SK-N-DZ (cell line): ENCODE results near the gene SHPK.
"Not testable (repeated sequence)": the region's sequence is repeated elsewhere in the genome, so short reads cannot be mapped to it uniquely, and the experiment has no call there.

Experiments used
- DNase-seq: peaks from one replicate; pipeline ENCODE4 v3.0.0-alpha.2; 2015; ENCODE audit warnings: low spot score

SHPK gene

GRCh38 chr17:3592216-3592860 is 43.7 kb downstream of the SHPK start:
- no peak for DNase-seq

- no peak for DNase-seq
Observed at GRCh38 chr17:3590768-3591167, 45.3 kb downstream of the SHPK start.

GRCh38 chr17:3590231-3590630 is 45.8 kb downstream of the SHPK start:
- no peak for DNase-seq

GRCh38 chr17:3589784-3590183 is 46.3 kb downstream of the SHPK start:
- no peak for DNase-seq

- DNase-seq = no peak
Observed at GRCh38 chr17:3585826-3586225, 50.2 kb downstream of the SHPK start.

- DNase-seq = no peak
Observed at GRCh38 chr17:3583456-3583855, 52.6 kb downstream of the SHPK start.

GRCh38 chr17:3582915-3583314 is 53.1 kb downstream of the SHPK start:
- peak; percentile 43 for DNase-seq

GRCh38 chr17:3578667-3579066 is 57.4 kb downstream of the SHPK start:
- not testable (repeated sequence) for DNase-seq

- no peak for DNase-seq
Observed at GRCh38 chr17:3576970-3577369, 59.1 kb downstream of the SHPK start.

- DNase-seq = no peak
Observed at GRCh38 chr17:3575511-3575910, 60.5 kb downstream of the SHPK start.

- no peak for DNase-seq
Observed at GRCh38 chr17:3574231-3574630, 61.8 kb downstream of the SHPK start.

- no peak for DNase-seq
Observed at GRCh38 chr17:3573246-3574100, 62.6 kb downstream of the SHPK start.

- DNase-seq = no peak
Observed at GRCh38 chr17:3572231-3572630, 63.8 kb downstream of the SHPK start.

- no peak for DNase-seq
Observed at GRCh38 chr17:3571043-3571900, 64.8 kb downstream of the SHPK start.

- DNase-seq = no peak
Observed at GRCh38 chr17:3569534-3570137, 66.4 kb downstream of the SHPK start.

- DNase-seq = no peak
Observed at GRCh38 chr17:3566551-3566950, 69.5 kb downstream of the SHPK start.

GRCh38 chr17:3565143-3565542 is 70.9 kb downstream of the SHPK start:
- DNase-seq = no peak

- not testable (repeated sequence) for DNase-seq
Observed at GRCh38 chr17:3564241-3564640, 71.8 kb downstream of the SHPK start.

- no peak for DNase-seq
Observed at GRCh38 chr17:3559270-3559645, 76.8 kb downstream of the SHPK start.

GRCh38 chr17:3558603-3559269 is 77.3 kb downstream of the SHPK start:
- no peak for DNase-seq
